Common myeloid progenitor, CD34-positive (primary cell): ENCODE results near the gene AFTPH.
A peak's percentile ranks its signal among the peaks of the same experiment; 100 is the strongest.

ENCODE experiments used
- CTCF ChIA-PET: fragments of 350-600 bp; sonication (Branson Sonifier 250); formaldehyde crosslinking; loops from one replicate; lab custom pipeline; 2021; ENCODE audit warnings: antibody characterized with exemption; lab: Charles Lee
- POLR2A ChIA-PET: fragments of 350-600 bp; sonication (Branson Sonifier 250); formaldehyde crosslinking; loops from one replicate; lab custom pipeline; 2021; ENCODE audit warnings: antibody characterized with exemption; lab: Charles Lee
- DNase-seq, 3 donors: peaks; one replicate each; pipeline versions ENCODE4 v3.0.0 to v3.0.0-alpha.2; 2013
- H3K27ac ChIP-seq, 2 experiments: 1 replicate in 1 of 2; 2 replicates in 1 of 2; pipeline ENCODE4 v1.7.0; 2013; ENCODE audit warnings: inconsistent platforms in 2 of 2, low read length in 2 of 2, mild to moderate bottlenecking in 2 of 2, low read depth in 1 of 2, moderate library complexity in 1 of 2; ENCODE audit not compliant: severe bottlenecking in 2 of 2, insufficient read depth in 1 of 2, poor library complexity in 1 of 2
- H3K27me3 ChIP-seq, 5 experiments: replicated peaks in 2 of 5; 1 replicate in 3 of 5; 2 replicates in 2 of 5; pipeline versions ENCODE4 v1.6.1 to v1.7.0; 2013; ENCODE audit warnings: low read length in 4 of 5, mild to moderate bottlenecking in 2 of 5, moderate library complexity in 2 of 5, inconsistent platforms in 1 of 5; ENCODE audit not compliant: insufficient read depth in 5 of 5, control insufficient read depth in 4 of 5
- H3K36me3 ChIP-seq, 4 experiments: 1 replicate in 2 of 4; 2 replicates in 2 of 4; pipeline versions ENCODE4 v1.6.1 to v1.7.0; 2013; ENCODE audit warnings: low read length in 3 of 4, control low read depth in 1 of 4, mild to moderate bottlenecking in 1 of 4; ENCODE audit not compliant: control insufficient read depth in 4 of 4, insufficient read depth in 4 of 4
- H3K4me1 ChIP-seq, 4 experiments: 1 replicate in 3 of 4; 2 replicates in 1 of 4; pipeline versions ENCODE4 v1.6.1 to v1.7.1; 2013; ENCODE audit warnings: low read length in 3 of 4, mild to moderate bottlenecking in 3 of 4, control low read depth in 1 of 4, inconsistent platforms in 1 of 4, moderate library complexity in 1 of 4; ENCODE audit not compliant: control insufficient read depth in 4 of 4, insufficient read depth in 4 of 4; ENCODE audit errors: control extremely low read depth in 1 of 4
- H3K4me3 ChIP-seq, 7 experiments: 1 replicate in 4 of 7; 2 replicates in 3 of 7; pipeline versions ENCODE4 v1.5.1 to v1.7.0; 2013; ENCODE audit warnings: mild to moderate bottlenecking in 7 of 7, low read length in 6 of 7, moderate library complexity in 6 of 7, inconsistent platforms in 2 of 7, low read depth in 2 of 7, control low read depth in 1 of 7; ENCODE audit not compliant: insufficient read depth in 4 of 7, control insufficient read depth in 1 of 7; ENCODE audit errors: extremely low read depth in 1 of 7
- H3K9me3 ChIP-seq, 5 experiments: 1 replicate in 4 of 5; 2 replicates in 1 of 5; pipeline versions ENCODE4 v1.6.1 to v1.7.1; 2013; ENCODE audit warnings: low read length in 4 of 5, mild to moderate bottlenecking in 2 of 5, inconsistent platforms in 1 of 5, low read depth in 1 of 5, moderate library complexity in 1 of 5; ENCODE audit not compliant: control insufficient read depth in 4 of 5, insufficient read depth in 2 of 5; ENCODE audit errors: control extremely low read depth in 1 of 5
- WGBS: methylation state at CpG from one replicate; pipeline ENCODE4 v1.1.5; 2013; ENCODE audit not compliant: insufficient coverage; 5-methylcytosine and 5-hydroxymethylcytosine counted together

AFTPH gene

DNA sequence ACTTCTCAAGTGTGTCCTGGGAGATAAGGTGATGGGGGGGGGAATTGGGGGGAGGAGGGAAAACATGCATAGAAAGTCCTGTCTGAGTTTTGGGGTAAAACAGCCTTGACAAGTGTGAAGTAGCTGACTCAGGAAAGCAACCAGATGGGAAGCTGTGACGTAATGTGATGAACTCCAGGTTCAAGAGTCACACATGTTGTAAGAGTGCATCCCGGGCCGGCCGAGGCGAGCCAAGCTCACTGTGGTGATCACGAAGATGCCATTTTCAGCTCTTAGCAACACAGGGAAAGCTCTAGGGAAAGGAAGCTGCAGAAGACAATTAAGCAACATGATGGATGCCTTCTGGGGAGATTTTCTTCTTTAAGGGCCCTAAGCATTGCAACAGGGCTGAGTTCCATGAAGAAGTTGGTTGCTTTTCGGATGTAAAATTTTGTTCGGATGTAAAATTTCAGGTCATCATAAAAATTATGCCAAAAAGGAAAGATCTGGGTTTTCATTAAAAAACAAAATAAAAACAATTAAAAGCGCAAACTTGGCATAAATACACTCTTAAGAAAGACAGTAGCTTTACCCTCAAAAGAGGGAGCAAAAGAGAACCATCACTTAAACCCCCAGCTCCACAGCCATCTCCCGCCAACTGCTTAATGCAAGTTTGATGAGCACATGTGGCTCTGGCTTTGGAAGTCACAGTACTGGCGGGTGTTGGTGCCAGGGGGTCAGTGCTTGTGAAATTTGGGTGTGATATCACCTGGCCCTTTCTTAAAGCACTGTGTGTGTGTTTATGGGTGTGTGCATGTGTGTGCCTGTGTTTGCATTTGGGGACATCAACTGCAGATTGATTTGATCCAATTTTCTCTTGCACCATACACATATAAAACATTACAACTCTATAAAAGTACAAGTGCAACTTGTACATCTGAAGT is 110.5 kb downstream of the AFTPH start:
- peaks cover 33 to 54% (median 43%) of the 10 kb centered on the region in 4 experiments for H3K4me1 ChIP-seq
- POLR2A ChIA-PET = interaction anchor here (1.2 kb wide), 1 partner anchor 18 kb away, joined by 3 read pairs; no protein-coding TSS in a partner anchor
- H3K36me3 ChIP-seq = peaks cover 11 to 51% (median 32%) of the 10 kb centered on the region in 4 experiments
- no peak overlapping the region for H3K4me3 ChIP-seq
- DNase-seq = no peak
- H3K9me3 ChIP-seq = no peaks in the 10 kb centered on the region
- no peaks in the 10 kb centered on the region for H3K27me3 ChIP-seq
- 87% methylated on average over 7 of the region's 11 CpGs for WGBS
- CTCF ChIA-PET = interaction anchor here (0.6 to 4.3 kb wide), 6 partner anchors 9 to 536 kb away, joined by 3 to 28 read pairs (median 4); no protein-coding TSS in a partner anchor
- no peak overlapping the region for H3K27ac ChIP-seq

DNA sequence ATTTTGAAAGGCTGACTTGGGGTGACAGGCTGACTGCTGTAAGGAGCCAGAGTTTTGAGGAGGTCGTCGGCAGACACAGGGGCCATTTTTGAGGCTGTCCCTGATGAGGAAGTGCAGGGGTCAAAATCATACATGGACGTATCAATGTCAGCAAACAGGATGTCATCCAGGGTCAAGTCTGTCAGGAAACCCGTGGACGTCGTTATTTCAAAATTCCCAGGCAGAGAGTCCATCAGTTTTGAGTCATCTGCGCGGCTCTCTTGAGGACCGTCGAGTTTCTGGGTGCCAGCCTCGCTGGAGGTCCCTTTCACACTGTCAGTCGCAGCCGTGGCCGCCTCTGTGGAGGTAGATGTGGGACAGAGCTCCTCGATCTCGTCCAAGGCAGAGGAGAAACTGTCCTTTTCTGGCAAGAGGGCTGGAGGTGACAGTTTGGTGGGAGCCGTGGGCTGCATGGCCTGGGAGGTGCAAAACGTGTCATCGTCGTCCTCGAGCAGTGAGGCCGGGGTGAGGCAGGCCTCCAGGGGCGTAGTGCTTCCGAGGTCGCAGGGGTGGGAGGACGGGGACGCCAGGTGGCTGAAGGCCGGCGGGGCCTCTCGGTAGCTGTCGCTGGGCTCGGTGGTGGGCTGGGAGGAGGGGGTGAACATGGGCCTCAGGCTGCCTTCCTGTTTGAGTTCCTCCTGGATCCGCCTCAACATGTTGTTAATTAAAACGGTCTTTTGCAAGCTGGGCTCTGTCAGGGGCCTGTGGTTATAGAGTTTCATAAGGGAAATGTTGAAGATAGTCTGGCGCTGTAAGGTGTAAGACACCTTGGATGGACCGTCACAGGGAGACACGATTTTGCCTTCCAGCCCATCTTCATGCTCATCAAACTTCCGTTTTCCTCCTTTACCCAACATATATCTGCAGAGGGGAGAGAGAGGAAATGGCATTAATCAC is 112.1 kb downstream of the AFTPH start:
- H3K27me3 ChIP-seq = no peaks in the 10 kb centered on the region
- peaks cover 10 to 44% (median 28%) of the 10 kb centered on the region in 4 experiments for H3K36me3 ChIP-seq
- peak overlapping the region in 6 of 7 experiments; percentile 16 to 49 (median 28) for H3K4me3 ChIP-seq
- DNase-seq = peak in 2 of 3 donors; percentile 72 to 78
- POLR2A ChIA-PET = interaction anchor here (1.0 to 1.3 kb wide), 3 partner anchors 9 to 114 kb away, joined by 3 to 4 read pairs (median 3); no protein-coding TSS in a partner anchor
- H3K9me3 ChIP-seq = no peaks in the 10 kb centered on the region
- CTCF ChIA-PET = interaction anchor here (1.0 to 4.3 kb wide), 12 partner anchors 10 to 232 kb away, joined by 3 to 28 read pairs (median 4); no protein-coding TSS in a partner anchor
- peaks cover 38 to 71% (median 57%) of the 10 kb centered on the region in 4 experiments for H3K4me1 ChIP-seq
- 34% methylated on average over 24 of the region's 38 CpGs for WGBS
- peak overlapping the region; percentile 75 to 84 for H3K27ac ChIP-seq

DNA sequence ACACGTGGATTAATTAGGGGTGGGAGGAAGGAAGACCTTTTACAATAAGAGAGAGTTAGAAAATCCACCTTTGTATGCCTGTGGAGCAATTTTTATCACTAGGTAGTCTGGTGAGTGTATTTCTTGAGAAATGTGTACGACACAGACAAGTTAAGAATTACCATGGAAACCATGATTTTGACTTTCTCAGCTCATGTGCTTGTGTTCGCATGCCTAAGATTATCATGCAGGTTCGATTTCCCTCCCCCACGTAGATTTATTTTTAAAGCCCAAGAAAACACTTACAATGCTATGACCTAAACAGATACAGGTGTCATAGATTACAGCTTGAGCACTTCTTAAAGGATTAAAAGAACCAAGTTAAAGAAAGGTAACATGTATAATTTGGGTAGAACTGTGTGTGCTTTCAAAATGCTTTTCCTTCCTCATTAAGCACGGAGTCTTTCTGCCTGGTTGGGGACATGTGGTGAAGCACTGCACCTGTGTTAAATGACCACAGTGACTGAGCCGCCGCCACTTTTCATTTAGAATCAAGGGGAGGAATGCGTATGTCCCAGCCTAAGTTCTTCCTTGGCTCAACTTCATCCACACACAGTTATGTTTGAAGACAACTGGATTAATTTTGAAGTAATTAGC is 113.0 kb downstream of the AFTPH start:
- Histone ChIP-seq H3K27me3 (no peaks in the 10 kb centered on the region), H3K4me1 (peaks cover 41 to 79% (median 65%) of the 10 kb centered on the region in 4 experiments), H3K27ac (peak overlapping the region; percentile 75 to 84), H3K9me3 (no peaks in the 10 kb centered on the region), H3K4me3 (peak overlapping the region in 6 of 7 experiments; percentile 20 to 54 (median 36)), H3K36me3 (peaks cover 10 to 43% (median 23%) of the 10 kb centered on the region in 4 experiments)
- ChIA-PET CTCF (interaction anchor here (1.0 to 1.8 kb wide), 12 partner anchors 9 to 231 kb away, joined by 3 to 7 read pairs (median 4); no protein-coding TSS in a partner anchor), POLR2A (interaction anchor here (1.0 to 1.3 kb wide), 3 partner anchors 9 to 113 kb away, joined by 3 to 4 read pairs (median 3); no protein-coding TSS in a partner anchor)
- 4% methylated on average over 5 of the region's 9 CpGs for WGBS
- DNase-seq = peak in 2 of 3 donors; percentile 86 to 94

DNA sequence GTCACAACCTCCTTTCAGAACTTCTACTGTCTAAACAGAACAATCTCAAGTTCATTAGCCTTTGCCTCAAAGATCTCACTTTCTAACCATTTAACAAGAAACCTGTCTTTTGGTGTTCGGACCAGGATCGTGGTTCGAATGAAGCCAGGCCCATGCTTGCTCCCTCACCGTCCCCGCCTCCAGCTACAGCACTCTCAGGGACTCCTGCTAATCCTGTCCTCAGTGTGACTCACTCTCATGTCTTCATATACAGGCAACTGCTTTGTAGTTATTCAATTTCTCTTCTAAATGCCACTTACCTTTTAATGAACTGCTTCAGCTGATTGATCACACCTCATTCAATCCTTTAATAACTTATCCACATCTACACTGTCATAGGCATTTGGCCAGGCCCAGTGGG is 113.8 kb downstream of the AFTPH start:
- no peaks in the 10 kb centered on the region for H3K27me3 ChIP-seq
- H3K27ac ChIP-seq = peak overlapping the region; percentile 75 to 84
- 92% methylated on average over 5 of the region's 5 CpGs for whole genome bisulfite sequencing
- no peaks in the 10 kb centered on the region for H3K9me3 ChIP-seq
- H3K4me3 ChIP-seq = peak overlapping the region in 3 of 7 experiments; percentile 2 to 54 (median 31)
- ChIA-PET CTCF (interaction anchor here (1.0 to 1.8 kb wide), 4 partner anchors 15 to 30 kb away, joined by 3 to 7 read pairs (median 4); no protein-coding TSS in a partner anchor), POLR2A (no interaction called here)
- H3K36me3 ChIP-seq = peaks cover 9 to 38% (median 21%) of the 10 kb centered on the region in 4 experiments
- DNase-seq = peak in 1 of 3 donors; percentile 47
- peaks cover 45 to 87% (median 72%) of the 10 kb centered on the region in 4 experiments for H3K4me1 ChIP-seq

DNA sequence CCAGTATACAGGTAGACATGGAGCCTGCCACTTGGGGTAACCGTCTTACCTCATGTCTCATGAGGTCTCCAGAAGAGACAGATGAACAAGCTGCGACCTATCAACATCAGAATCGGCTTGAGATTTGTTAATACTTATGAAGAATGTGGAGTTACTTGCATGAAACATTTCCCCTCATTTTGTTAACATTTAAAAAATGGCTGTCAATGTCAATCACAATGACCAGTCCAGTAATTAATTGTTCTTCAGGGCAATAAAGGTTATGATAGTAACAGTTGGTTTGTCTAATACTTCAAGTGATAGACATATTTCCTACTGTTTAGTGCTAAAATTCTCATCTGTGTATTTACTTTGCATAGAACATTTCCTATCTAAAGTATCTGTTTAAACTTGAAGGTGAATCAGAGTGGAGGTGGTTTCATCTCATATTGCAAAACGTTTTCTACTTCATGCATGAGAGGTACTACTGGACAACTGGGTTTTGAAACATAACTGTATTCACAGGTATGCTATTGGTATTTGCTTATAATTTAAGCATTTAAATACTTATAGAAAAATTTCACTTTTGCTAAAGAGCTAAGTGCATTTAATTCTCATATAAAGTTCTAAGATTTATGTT is 114.5 kb downstream of the AFTPH start:
- Histone ChIP-seq H3K4me1 (peaks cover 45 to 94% (median 79%) of the 10 kb centered on the region in 4 experiments), H3K27me3 (no peaks in the 10 kb centered on the region), H3K27ac (peak overlapping the region; percentile 51 to 84), H3K9me3 (no peaks in the 10 kb centered on the region), H3K4me3 (peak overlapping the region in 1 of 7 experiments; percentile 31), H3K36me3 (peaks cover 5 to 31% (median 16%) of the 10 kb centered on the region in 4 experiments)
- no peak for DNase-seq
- ChIA-PET POLR2A (no interaction called here), CTCF (interaction anchor here (0.6 to 2.7 kb wide), 4 partner anchors 9 to 51 kb away, joined by 3 to 7 read pairs (median 4); no protein-coding TSS in a partner anchor)
- 83% methylated on average over 1 of the region's 4 CpGs for WGBS
